WTC11 (cell line): ENCODE results near the gene LRRC41. TPM values are rescaled to one million over a fixed set of nuclear protein-coding genes. Genes with fewer than 3 reads are reported as not detected.

Experiments used
- ATAC-seq: fragments of 200-7000 bp; cut with Tn5 transposase; 2 replicates; pipeline ENCODE4 v1.10.0; 2021; ENCODE audit warnings: mild to moderate bottlenecking, moderate library complexity
- CTCF ChIA-PET: fragments of 300-600 bp; sonication (Branson Sonifier 250); formaldehyde crosslinking; loops from one replicate; lab custom pipeline; 2021; ENCODE audit warnings: antibody characterized with exemption; lab: Charles Lee
- POLR2A ChIA-PET: fragments of 350-600 bp; sonication (Branson Sonifier 250); formaldehyde crosslinking; loops from one replicate; lab custom pipeline; 2021; ENCODE audit warnings: antibody characterized with exemption; lab: Charles Lee
- DNase-seq: peaks from one replicate; pipeline ENCODE4 v3.0.0; 2021; ENCODE audit warnings: low spot score
- H3K27ac Mint-ChIP-seq: 2 replicates; pipeline ENCODE4 v1.8.0; 2021; ENCODE audit warnings: mixed read lengths
- H3K27me3 Mint-ChIP-seq: 2 replicates; pipeline ENCODE4 v1.8.0; 2021; ENCODE audit warnings: low read depth, mild to moderate bottlenecking, moderate library complexity, mixed read lengths
- H3K36me3 Mint-ChIP-seq: 2 replicates; pipeline ENCODE4 v1.8.0; 2021; ENCODE audit warnings: mixed read lengths
- H3K4me1 Mint-ChIP-seq: 2 replicates; pipeline ENCODE4 v1.8.0; 2022; ENCODE audit warnings: mixed read lengths
- H3K4me3 Mint-ChIP-seq: 2 replicates; pipeline ENCODE4 v1.8.0; 2021; ENCODE audit warnings: mild to moderate bottlenecking, moderate library complexity, mixed read lengths
- H3K9me3 Mint-ChIP-seq: 2 replicates; pipeline ENCODE4 v1.8.0; 2021; ENCODE audit warnings: mixed read lengths
- ELF4 ChIP-seq: sonication (generic); formaldehyde crosslinking; IDR thresholded peaks from 2 replicates; pipeline ENCODE4 v1.8.1; 2022; ENCODE audit warnings: low read depth, mild to moderate bottlenecking, moderate library complexity, missing genetic modification reagents
- FOXJ3 ChIP-seq: sonication (generic); formaldehyde crosslinking; IDR thresholded peaks from 2 replicates; pipeline ENCODE4 v1.9.0; 2021; ENCODE audit warnings: missing genetic modification reagents, mild to moderate bottlenecking, borderline replicate concordance
- FOXP1 ChIP-seq: sonication (generic); formaldehyde crosslinking; IDR thresholded peaks from 2 replicates; pipeline ENCODE4 v1.8.0; 2022; ENCODE audit warnings: missing genetic modification reagents, mild to moderate bottlenecking, moderate library complexity, borderline replicate concordance
- JUN ChIP-seq: sonication (generic); formaldehyde crosslinking; IDR thresholded peaks from 2 replicates; pipeline ENCODE4 v1.8.0; 2023; ENCODE audit warnings: mild to moderate bottlenecking, missing genetic modification reagents
- KAT7 ChIP-seq: sonication (generic); formaldehyde crosslinking; IDR thresholded peaks from 2 replicates; pipeline ENCODE4 v1.8.1; 2023; ENCODE audit warnings: missing genetic modification reagents, mild to moderate bottlenecking, borderline replicate concordance
- NFE2L1 ChIP-seq: sonication (generic); formaldehyde crosslinking; IDR thresholded peaks from 2 replicates; pipeline ENCODE4 v1.8.1; 2023; ENCODE audit warnings: missing genetic modification reagents
- NR3C1 ChIP-seq: sonication (generic); formaldehyde crosslinking; conservative IDR thresholded peaks from 2 replicates; pipeline ENCODE4 v1.8.1; 2023; ENCODE audit warnings: low read depth, mild to moderate bottlenecking, missing genetic modification reagents
- OVOL2 ChIP-seq: fragments of 250-450 bp; sonication (Bioruptor Pico); IDR thresholded peaks from 2 replicates; pipeline ENCODE4 v1.9.0; 2021; ENCODE audit warnings: mild to moderate bottlenecking, borderline replicate concordance
- PRRX2 ChIP-seq: fragments of 250-450 bp; sonication (Bioruptor Pico); IDR thresholded peaks from 2 replicates; pipeline ENCODE4 v1.8.0; 2021; ENCODE audit warnings: mild to moderate bottlenecking
- SP1 ChIP-seq: sonication (generic); formaldehyde crosslinking; conservative IDR thresholded peaks from 2 replicates; pipeline ENCODE4 v1.8.1; 2022; ENCODE audit warnings: missing genetic modification reagents
- TEAD1 ChIP-seq: sonication (generic); formaldehyde crosslinking; IDR thresholded peaks from 2 replicates; pipeline ENCODE4 v1.8.0; 2022; ENCODE audit warnings: mild to moderate bottlenecking, missing genetic modification reagents
- TP53 ChIP-seq: sonication (generic); formaldehyde crosslinking; IDR thresholded peaks from 2 replicates; pipeline ENCODE4 v1.8.1; 2023; ENCODE audit warnings: mild to moderate bottlenecking, missing genetic modification reagents
- ZBTB21 ChIP-seq: sonication (generic); formaldehyde crosslinking; IDR thresholded peaks from 2 replicates; pipeline ENCODE4 v1.8.1; 2023; ENCODE audit warnings: mild to moderate bottlenecking, missing genetic modification reagents, borderline replicate concordance
- ZNF263 ChIP-seq: sonication (generic); formaldehyde crosslinking; IDR thresholded peaks from 2 replicates; pipeline ENCODE4 v1.8.1; 2022; ENCODE audit warnings: low read depth, mild to moderate bottlenecking, moderate library complexity, missing genetic modification reagents
- total RNA-seq: library from RNA; stranded (reverse); gene quantifications from 3 replicates; pipeline ENCODE4 v1.2.3, GENCODE V29; 2021
- TF ChIP-seq, protein P1 (sequence below): fragments of 200-600 bp; IDR thresholded peaks from 2 replicates; pipeline ENCODE4 v1.8.0; 2022; ENCODE audit warnings: antibody characterized with exemption
- TF ChIP-seq, protein P2 (sequence below): sonication (generic); formaldehyde crosslinking; IDR thresholded peaks from 2 replicates; pipeline ENCODE4 v1.8.1; 2022; ENCODE audit warnings: low read depth, mild to moderate bottlenecking, moderate library complexity, missing genetic modification reagents, borderline replicate concordance
- TF ChIP-seq, protein P3 (sequence below): sonication (generic); formaldehyde crosslinking; IDR thresholded peaks from 2 replicates; pipeline ENCODE4 v1.8.1; 2022; ENCODE audit warnings: mild to moderate bottlenecking, missing genetic modification reagents, moderate library complexity, borderline replicate concordance
- TF ChIP-seq, protein P4 (sequence below): sonication (generic); formaldehyde crosslinking; IDR thresholded peaks from 2 replicates; pipeline ENCODE4 v1.8.1; 2023; ENCODE audit warnings: mild to moderate bottlenecking, missing genetic modification reagents
- TF ChIP-seq, protein P5 (sequence below): fragments of 250-450 bp; sonication (Bioruptor Pico); IDR thresholded peaks from 2 replicates; pipeline ENCODE4 v2.1.2; 2022; ENCODE audit warnings: mild to moderate bottlenecking, moderate library complexity
- TF ChIP-seq, protein P6 (sequence below): sonication (generic); formaldehyde crosslinking; IDR thresholded peaks from 2 replicates; pipeline ENCODE4 v1.8.0; 2022; ENCODE audit warnings: mild to moderate bottlenecking, missing genetic modification reagents

The LRRC41 gene
- total RNA-seq, 1 experiment from 2014 or later: 46.0 TPM

DNA sequence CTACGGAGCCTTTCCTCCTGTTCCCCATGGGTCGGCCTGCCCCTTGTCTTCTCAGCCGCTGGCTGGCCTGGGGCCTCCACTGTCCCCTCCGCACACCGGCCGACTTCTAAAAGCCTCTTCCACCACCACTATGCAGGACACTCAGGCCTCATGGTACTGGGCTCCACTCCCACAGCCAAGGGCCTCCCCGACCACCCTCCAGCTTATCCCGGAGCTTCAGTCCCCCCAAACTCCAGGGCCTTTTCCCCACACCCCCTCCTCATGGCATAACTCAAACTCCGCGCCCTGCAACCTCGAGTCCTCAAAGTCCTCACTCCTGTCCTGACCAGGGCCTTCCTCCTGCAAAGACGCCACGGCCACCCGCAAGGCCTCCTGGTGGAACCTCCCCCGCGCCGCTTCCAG lies 2.0 kb downstream of the LRRC41 start:
- H3K27me3 Mint-ChIP-seq: no peaks in the 10 kb centered on the region
- 0 out of 2 replicates have a peak, but pooled peaks have one; percentile 7 for TF ChIP-seq TEAD1 (CRISPR knock-in tag)
- TF ChIP-seq KAT7 (CRISPR knock-in tag): no peak
- H3K9me3 Mint-ChIP-seq: no peaks in the 10 kb centered on the region
- CTCF ChIA-PET: interaction anchor here (0.6 to 1.1 kb wide), 3 partner anchors 38 to 47 kb away, joined by 3 to 6 read pairs (median 5); no protein-coding TSS in a partner anchor
- H3K36me3 Mint-ChIP-seq: peaks cover 27% of the 10 kb centered on the region
- POLR2A ChIA-PET: interaction anchor here (1.1 kb wide), 1 partner anchor 17 kb away, joined by 3 read pairs; no protein-coding TSS in a partner anchor
- peak overlapping the region; percentile 67 for H3K27ac Mint-ChIP-seq
- H3K4me1 Mint-ChIP-seq: peaks cover 45% of the 10 kb centered on the region
- peak; percentile 1; the same call in 1 of the 2 replicates for ATAC-seq
- peak overlapping the region; percentile 100 for H3K4me3 Mint-ChIP-seq
- no peak for DNase-seq

DNA sequence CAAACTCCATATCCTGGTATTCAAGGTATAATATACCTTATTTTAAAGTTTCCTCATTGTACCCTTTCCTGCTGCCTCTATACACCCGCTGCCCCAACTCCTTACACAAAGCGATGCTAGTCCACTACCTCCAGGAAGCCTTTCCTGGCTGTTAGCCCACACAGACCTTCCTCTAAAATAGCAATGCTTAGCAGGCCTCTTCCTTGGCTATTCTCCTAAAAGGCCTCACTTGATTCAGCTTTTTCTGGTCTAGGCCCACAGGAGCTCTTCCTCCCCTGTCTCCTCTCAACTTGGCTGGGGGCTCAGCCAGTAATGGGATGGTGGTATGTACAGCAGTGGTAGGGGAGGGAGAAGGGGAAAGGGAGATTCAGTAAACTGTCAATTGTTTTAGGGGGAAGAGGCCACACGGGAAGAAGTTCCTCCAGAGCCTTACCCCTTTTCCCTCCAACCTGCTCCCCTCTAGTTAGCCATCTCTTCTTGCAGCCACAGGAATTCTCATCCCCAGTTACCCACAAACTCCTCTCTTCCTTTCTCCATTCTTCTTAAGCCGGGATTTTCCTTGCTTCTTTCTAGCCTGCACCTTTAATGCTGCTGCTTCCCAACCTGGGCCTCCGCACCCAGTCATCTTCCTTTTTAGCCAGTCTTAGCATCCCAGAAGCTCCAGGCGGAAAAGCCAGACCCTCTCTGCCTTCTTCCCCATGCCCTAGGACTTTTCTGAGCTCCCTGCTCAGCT lies 2.6 kb downstream of the LRRC41 start:
- H3K36me3 Mint-ChIP-seq: peaks cover 28% of the 10 kb centered on the region
- no peaks in the 10 kb centered on the region for H3K9me3 Mint-ChIP-seq
- CTCF ChIA-PET: interaction anchor here (0.6 to 1.1 kb wide), 4 partner anchors 11 to 47 kb away, joined by 3 to 6 read pairs (median 4); no protein-coding TSS in a partner anchor
- TF ChIP-seq, protein P1, sequence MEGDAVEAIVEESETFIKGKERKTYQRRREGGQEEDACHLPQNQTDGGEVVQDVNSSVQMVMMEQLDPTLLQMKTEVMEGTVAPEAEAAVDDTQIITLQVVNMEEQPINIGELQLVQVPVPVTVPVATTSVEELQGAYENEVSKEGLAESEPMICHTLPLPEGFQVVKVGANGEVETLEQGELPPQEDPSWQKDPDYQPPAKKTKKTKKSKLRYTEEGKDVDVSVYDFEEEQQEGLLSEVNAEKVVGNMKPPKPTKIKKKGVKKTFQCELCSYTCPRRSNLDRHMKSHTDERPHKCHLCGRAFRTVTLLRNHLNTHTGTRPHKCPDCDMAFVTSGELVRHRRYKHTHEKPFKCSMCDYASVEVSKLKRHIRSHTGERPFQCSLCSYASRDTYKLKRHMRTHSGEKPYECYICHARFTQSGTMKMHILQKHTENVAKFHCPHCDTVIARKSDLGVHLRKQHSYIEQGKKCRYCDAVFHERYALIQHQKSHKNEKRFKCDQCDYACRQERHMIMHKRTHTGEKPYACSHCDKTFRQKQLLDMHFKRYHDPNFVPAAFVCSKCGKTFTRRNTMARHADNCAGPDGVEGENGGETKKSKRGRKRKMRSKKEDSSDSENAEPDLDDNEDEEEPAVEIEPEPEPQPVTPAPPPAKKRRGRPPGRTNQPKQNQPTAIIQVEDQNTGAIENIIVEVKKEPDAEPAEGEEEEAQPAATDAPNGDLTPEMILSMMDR: no peak
- TF ChIP-seq FOXP1 (CRISPR knock-in tag) (no peak), ELF4 (no peak), NFE2L1 (no peak), PRRX2 (CRISPR knock-in tag) (no peak), TEAD1 (CRISPR knock-in tag) (no peak), SP1 (CRISPR knock-in tag) (no peak), OVOL2 (CRISPR knock-in tag) (no peak), NR3C1 (CRISPR knock-in tag) (no peak), ZNF263 (no peak), FOXJ3 (CRISPR knock-in tag) (no peak)
- TF ChIP-seq, protein P2, sequence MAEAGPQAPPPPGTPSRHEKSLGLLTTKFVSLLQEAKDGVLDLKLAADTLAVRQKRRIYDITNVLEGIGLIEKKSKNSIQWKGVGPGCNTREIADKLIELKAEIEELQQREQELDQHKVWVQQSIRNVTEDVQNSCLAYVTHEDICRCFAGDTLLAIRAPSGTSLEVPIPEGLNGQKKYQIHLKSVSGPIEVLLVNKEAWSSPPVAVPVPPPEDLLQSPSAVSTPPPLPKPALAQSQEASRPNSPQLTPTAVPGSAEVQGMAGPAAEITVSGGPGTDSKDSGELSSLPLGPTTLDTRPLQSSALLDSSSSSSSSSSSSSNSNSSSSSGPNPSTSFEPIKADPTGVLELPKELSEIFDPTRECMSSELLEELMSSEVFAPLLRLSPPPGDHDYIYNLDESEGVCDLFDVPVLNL: no peak
- peak overlapping the region; percentile 100 for H3K4me3 Mint-ChIP-seq
- ATAC-seq (no peak), DNase-seq (no peak)
- peak overlapping the region; percentile 67 for H3K27ac Mint-ChIP-seq
- peaks cover 39% of the 10 kb centered on the region for H3K4me1 Mint-ChIP-seq
- no peaks in the 10 kb centered on the region for H3K27me3 Mint-ChIP-seq
- POLR2A ChIA-PET: interaction anchor here (1.1 kb wide), 1 partner anchor 17 kb away, joined by 3 read pairs; no protein-coding TSS in a partner anchor

DNA sequence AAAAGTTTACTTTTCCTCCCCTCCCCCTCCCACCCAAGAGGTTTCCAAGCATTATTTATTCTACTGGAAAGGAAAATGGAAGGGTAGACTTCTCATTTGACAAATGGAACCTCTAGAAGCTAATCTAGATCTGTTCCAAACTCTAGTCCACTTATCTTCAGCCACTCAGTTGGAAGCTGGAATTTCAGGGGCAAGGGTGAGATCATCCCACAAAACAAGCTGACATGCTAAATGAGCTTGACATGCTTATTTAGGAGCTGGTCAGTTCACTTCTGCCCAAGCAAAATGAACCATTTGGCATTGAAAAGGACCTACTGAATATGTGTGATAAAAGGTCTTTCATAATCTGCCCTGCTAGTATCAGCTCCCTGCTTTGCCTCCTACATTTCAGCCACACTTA lies 5.0 kb downstream of the LRRC41 start:
- ATAC-seq (no peak), DNase-seq (no peak)
- ChIA-PET POLR2A (no interaction called here), CTCF (interaction anchor here (0.7 to 1.6 kb wide), 2 partner anchors 43 to 50 kb away, joined by 3 to 4 read pairs; no protein-coding TSS in a partner anchor)
- Mint-ChIP-seq H3K9me3 (no peaks in the 10 kb centered on the region), H3K4me3 (peak overlapping the region; percentile 2; the same call in 1 of the 2 replicates), H3K36me3 (peaks cover 31% of the 10 kb centered on the region), H3K4me1 (peaks cover 32% of the 10 kb centered on the region), H3K27ac (peak overlapping the region; percentile 21), H3K27me3 (no peaks in the 10 kb centered on the region)
- TF ChIP-seq, protein P3, sequence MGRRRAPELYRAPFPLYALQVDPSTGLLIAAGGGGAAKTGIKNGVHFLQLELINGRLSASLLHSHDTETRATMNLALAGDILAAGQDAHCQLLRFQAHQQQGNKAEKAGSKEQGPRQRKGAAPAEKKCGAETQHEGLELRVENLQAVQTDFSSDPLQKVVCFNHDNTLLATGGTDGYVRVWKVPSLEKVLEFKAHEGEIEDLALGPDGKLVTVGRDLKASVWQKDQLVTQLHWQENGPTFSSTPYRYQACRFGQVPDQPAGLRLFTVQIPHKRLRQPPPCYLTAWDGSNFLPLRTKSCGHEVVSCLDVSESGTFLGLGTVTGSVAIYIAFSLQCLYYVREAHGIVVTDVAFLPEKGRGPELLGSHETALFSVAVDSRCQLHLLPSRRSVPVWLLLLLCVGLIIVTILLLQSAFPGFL (CRISPR knock-in tag): no peak
- TF ChIP-seq JUN (no peak), TP53 (no peak), ZBTB21 (CRISPR knock-in tag) (no peak)
- TF ChIP-seq, protein P4, sequence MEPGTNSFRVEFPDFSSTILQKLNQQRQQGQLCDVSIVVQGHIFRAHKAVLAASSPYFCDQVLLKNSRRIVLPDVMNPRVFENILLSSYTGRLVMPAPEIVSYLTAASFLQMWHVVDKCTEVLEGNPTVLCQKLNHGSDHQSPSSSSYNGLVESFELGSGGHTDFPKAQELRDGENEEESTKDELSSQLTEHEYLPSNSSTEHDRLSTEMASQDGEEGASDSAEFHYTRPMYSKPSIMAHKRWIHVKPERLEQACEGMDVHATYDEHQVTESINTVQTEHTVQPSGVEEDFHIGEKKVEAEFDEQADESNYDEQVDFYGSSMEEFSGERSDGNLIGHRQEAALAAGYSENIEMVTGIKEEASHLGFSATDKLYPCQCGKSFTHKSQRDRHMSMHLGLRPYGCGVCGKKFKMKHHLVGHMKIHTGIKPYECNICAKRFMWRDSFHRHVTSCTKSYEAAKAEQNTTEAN (CRISPR knock-in tag): no peak
- TF ChIP-seq, protein P5, sequence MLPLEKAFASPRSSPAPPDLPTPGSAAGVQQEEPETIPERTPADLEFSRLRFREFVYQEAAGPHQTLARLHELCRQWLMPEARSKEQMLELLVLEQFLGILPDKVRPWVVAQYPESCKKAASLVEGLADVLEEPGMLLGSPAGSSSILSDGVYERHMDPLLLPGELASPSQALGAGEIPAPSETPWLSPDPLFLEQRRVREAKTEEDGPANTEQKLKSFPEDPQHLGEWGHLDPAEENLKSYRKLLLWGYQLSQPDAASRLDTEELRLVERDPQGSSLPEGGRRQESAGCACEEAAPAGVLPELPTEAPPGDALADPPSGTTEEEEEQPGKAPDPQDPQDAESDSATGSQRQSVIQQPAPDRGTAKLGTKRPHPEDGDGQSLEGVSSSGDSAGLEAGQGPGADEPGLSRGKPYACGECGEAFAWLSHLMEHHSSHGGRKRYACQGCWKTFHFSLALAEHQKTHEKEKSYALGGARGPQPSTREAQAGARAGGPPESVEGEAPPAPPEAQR: no peak
- TF ChIP-seq, protein P6, sequence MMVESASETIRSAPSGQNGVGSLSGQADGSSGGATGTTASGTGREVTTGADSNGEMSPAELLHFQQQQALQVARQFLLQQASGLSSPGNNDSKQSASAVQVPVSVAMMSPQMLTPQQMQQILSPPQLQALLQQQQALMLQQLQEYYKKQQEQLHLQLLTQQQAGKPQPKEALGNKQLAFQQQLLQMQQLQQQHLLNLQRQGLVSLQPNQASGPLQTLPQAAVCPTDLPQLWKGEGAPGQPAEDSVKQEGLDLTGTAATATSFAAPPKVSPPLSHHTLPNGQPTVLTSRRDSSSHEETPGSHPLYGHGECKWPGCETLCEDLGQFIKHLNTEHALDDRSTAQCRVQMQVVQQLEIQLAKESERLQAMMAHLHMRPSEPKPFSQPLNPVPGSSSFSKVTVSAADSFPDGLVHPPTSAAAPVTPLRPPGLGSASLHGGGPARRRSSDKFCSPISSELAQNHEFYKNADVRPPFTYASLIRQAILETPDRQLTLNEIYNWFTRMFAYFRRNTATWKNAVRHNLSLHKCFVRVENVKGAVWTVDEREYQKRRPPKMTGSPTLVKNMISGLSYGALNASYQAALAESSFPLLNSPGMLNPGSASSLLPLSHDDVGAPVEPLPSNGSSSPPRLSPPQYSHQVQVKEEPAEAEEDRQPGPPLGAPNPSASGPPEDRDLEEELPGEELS (CRISPR knock-in tag): no peak
